GM19467 (cell line): ENCODE measurements around the gene ABCA6.

Source experiments
- ATAC-seq: cut with Tn5 transposase; IDR thresholded peaks from one replicate; pipeline ENCODE4 v1.9.1; 2021; ENCODE audit warnings: mild to moderate bottlenecking, moderate library complexity; ENCODE audit not compliant: unreplicated experiment

Gene ABCA6

GRCh38 chr17:69050999-69051775 is 90.5 kb downstream of the ABCA6 start:
- ATAC-seq = no peak

DNA sequence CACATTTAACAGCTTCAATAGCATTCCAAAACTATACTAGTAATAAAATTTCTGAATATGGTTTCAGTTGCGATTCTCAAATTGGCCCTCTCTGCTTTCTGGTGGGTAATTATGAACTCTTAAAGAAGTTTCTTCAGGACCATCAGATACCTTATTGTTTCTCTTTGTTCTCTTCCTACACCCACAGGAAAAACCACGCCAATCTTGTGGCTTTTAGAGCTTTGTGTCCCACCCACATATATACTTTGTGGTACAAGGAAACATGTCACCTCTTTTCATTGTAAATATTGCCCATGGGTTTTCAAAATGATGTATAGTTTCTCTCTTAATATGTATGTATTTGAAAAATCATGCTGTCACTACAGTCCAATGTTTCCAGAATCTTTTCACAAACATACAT is 93.1 kb downstream of the ABCA6 start:
- no peak for ATAC-seq

DNA sequence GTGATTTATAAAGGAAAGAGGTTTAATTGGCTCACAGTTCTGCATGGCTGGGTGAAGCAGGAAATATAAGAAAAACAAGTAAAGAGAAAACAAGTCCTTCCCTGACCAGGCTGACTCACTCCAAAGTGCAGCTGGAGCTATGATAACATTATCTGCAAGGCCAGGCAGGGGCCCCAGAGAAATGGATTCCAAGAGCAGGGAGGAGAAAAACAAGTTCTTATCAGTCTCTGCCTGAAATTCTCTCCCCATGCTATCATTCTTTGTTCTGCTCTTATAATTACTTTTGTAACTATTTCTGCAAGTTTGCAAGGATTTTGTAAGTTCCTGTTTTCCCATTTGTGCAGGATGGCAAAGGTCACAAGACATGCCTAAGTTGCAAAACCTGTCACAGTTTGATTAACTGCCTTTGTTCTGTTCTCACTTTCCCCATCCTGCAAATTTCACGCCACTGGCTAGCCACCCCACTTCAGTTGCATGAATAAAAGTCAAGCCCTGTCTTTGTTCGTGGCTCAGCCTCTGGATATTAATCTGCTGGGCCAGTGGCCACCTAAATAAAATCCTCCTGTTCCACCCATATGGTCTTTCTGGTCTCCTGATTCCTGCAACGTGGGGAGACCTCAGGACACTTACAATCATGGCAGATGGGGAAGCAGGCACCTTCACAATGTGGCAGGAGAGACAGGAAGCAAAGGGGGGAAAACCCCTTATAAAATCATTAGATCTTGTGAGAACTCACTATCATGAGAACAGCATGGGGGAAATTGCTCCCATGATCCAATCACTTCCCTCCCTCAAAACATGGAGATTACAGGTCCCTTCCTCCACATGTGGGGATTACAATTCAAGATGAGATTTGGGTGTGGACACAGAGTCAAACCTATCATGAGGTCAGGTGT is 94.1 kb downstream of the ABCA6 start:
- no peak for ATAC-seq

GRCh38 chr17:69046121-69046807 is 95.4 kb downstream of the ABCA6 start:
- ATAC-seq = no peak

GRCh38 chr17:69045646-69046045 is 96.0 kb downstream of the ABCA6 start:
- no peak for ATAC-seq

GRCh38 chr17:69044371-69044770 is 97.3 kb downstream of the ABCA6 start:
- no peak for ATAC-seq

GRCh38 chr17:69043098-69043734 is 98.5 kb downstream of the ABCA6 start:
- no peak for ATAC-seq

GRCh38 chr17:69042308-69042707 is 99.4 kb downstream of the ABCA6 start:
- no peak for ATAC-seq

DNA sequence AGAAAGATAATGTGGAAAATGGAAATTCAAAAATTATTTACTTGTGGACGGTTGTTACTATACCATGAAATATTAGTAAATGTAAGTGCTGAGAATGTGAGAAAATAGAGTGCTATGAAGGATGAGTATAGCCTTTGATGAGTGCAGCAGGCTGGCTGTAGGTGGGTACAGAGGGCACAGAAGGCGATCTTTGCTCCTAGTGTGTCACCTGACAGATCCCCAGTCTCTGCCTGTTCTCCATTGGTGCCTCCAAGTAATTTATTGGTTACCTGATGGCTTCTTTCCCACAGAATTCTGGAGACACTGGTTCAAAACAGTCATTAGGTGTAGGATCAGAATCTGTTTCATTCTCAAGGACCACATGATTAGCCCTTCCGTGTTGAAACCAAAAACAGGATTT is 109.9 kb downstream of the ABCA6 start:
- ATAC-seq = no peak

- ATAC-seq = no peak
These were observed 111.5 kb downstream of the ABCA6 start for GRCh38 chr17:69030169-69030568.
